HG03060 (cell line): ENCODE measurements around the gene IMMP2L.

ENCODE experiments used
- ATAC-seq: cut with Tn5 transposase; IDR thresholded peaks from one replicate; pipeline ENCODE4 v1.9.1; 2021; ENCODE audit warnings: low read depth, moderate number of reproducible peaks; ENCODE audit not compliant: unreplicated experiment

Gene IMMP2L

DNA sequence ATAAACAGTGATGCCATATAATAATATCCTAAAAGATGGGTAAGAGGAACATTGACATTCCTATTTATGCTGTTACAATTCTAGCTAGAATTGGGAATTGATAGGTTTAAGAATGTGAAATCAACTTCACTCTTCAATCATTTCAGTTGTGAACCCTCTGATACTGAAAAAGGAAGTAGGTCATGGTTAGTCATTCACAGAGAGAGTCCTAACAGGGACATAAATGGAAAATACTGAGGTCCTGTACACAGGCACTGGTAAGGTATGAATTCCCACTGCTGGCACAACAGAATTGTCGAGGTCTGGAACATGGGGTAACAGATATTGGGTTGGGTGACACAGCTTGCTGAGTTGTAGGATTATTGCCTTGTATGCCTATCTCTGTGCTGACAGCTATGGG lies 760.8 kb downstream of the IMMP2L start:
- peak; percentile 77 for ATAC-seq

DNA sequence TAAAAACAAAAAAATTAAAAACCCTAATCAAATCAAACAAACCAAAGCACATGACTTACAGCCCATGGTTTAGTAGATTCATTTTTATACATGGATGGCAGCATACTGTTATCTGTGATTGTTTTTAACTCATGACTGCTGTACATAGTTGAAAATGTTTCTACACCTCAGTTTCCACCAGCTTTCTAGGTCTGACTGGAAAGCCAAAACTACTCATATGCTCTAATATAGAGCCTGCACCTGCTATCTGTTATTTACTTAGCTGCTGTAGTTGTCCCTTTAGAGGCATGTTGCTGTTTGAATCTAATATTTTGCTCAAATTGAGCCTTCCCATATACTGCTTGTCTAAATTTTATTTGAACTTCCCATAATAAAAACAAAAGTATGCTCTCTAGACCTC lies 761.3 kb downstream of the IMMP2L start:
- peak; percentile 26 for ATAC-seq

DNA sequence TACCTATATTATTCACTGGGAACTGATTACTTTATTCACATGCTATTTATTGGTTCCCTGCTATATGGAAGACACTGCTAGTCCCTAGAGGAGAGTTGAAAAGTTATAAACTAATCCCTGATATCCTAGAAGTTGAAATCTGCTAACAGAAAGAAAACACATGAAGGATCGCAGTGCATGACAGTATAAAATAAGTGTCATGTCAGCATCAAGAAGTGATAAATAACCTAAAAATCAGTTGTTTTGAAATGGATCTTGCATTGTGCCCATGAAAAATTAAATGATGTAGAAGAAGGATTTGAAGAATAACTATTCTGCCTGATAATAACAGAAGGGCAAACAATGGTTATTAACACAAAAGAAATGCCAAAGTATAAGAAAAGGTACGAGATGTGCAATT lies 764.6 kb downstream of the IMMP2L start:
- ATAC-seq, result no peak

DNA sequence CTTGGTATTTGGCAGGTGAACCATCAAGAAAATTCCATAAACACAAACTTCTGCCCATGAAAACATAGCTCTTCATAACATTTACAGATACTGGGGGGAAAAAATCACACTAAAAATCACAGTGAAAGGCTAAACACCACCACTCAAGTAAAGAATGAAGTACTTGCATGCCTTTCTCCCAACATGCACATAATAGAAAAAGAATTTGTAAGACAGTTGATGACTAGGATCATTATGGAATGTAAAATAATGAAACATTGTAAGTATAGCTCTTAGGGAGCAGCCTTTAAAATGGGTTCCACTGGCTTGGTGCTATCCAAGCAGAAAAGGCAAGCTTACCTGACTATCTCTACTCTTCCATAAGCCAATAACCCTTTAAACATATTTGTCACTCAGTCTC lies 771.3 kb downstream of the IMMP2L start:
- no peak for ATAC-seq

DNA sequence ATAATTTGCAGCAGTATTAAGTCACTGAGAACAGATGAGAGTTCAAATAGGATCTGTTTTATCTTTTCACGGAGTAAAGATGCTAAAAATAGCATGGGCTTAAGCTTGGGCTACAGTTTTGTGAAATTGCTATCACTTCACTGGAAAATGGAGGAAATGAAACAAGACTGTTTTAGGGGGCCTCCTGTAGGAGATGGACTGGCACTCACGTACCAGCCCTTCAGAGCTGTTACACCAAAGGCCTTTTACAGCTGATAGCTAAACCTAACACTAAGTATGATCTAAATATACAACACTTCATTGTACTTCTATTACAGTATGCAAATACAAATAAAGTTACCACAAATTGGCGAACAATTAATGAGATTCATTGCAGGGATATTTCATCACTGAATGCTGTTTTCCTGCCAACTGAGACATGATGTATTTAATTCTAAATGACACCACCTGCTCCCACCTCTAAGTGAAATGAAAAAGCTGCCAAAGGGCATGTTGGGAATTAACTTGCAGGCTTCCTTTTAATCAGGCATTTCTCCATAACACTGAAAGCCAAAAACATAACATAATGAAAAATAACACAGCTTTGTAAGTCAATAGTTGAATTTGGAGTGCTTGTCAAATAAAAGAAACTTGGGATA lies 775.8 kb downstream of the IMMP2L start:
- ATAC-seq, result no peak

DNA sequence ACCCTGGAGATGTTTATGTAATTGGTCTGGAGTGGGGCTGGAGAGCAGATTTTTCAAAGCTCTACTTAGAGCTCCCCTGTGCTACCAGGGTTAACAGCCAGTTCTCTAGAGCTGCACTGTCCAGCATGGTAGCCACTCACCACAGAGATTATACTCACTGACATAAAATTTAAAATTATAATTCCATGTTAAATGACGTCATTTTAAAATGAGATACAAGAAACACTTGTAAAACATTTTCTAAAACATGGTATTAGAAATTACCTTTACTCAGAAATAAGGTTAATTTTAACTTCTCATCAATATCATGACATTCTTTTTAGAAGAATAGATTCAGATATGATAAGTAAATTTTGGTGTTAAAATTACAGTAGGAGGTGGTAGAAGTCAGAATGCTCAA lies 777.5 kb downstream of the IMMP2L start:
- ATAC-seq, result no peak

DNA sequence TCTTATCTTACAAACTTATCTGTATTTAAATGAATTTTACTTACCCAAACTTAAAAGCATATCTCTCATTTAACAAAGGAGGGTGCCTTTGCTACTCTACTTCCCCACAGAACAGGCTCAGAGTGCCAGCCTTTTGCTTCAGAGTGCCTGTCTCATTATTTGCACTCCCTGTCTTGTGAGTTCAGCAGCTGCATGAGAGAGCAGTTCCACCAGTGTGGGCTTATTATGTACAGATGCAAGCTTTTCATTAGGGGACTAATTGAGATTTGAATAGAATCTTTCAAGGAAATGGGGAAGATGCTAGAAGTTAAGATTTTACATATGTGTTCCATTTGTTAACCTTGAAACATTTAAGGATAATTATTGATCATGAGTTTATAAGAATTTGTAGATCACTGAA lies 781.6 kb downstream of the IMMP2L start:
- ATAC-seq, result no peak

DNA sequence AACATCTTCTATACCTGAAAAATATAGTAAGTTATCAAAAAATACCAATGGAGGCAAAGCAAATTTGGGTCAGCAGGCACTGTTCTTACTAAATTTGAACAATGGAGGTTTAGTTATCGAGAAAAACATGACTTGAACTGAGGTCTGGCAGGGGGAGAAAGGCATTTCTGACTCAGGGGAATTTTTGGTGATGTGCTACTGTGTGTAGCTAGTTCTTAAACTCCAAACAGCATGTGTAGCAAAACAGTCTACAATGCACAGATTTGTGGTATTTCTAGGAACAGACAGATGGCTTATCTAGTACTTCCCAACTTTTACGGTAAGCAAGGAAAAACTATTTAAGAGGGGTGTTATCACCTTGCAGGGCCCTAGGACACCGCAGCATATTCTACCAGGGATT lies 783.0 kb downstream of the IMMP2L start:
- no peak for ATAC-seq

DNA sequence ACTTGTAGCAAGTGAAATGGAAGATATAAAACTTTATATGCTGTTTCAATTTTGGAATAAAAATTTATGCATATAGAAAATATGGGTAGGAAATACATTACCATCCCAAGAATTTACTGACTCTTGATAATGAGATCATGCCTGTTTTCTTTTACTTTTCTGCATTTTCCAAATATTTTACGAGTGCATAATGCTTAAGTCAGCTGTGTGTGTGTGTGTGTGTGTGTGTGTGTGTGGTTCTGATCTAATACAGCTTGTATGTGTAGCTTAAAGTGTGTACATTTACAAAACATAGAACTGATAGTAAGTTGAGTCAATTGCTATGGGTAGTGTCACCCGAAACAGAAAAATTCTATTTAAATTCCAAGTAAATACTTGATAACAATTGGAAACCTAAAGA lies 787.2 kb downstream of the IMMP2L start:
- no peak for ATAC-seq

DNA sequence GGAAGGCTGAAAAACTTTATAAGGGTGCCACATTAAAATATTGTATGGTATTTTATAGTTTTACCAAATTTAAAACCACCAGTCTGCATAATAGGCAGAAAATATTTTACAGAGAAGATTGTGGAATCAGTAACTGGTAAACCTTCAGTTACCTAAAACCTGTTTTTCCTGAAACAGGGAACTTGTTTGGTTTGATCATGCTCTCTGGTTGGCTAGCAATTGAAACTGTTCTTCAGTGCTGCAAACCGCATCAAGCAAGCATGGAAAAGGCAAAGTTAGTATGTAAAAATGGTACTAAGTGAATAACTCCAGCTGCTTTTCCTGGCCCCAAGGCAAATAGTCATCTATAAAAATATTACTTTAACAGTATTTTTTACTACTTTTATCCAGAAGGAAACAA lies 788.2 kb downstream of the IMMP2L start:
- ATAC-seq, result no peak

DNA sequence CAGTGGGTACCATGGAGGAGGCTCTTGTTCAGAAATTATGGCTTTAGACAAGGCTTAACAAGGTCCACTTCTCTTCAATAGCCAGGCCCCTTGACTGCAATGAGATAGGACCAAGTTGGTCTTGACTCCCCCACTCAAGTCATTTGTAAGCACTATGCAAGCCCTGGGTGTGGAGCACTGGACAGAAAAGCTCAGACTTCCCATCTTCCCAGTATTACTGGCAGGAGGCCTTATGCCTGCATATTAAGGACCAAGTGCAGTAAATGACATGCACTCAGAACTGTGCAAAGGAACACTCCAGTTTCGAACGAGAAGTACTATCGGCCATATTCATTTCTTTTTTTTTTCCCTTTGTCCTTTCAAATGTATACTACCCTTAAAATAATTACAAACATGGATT lies 789.7 kb downstream of the IMMP2L start:
- ATAC-seq, result no peak

DNA sequence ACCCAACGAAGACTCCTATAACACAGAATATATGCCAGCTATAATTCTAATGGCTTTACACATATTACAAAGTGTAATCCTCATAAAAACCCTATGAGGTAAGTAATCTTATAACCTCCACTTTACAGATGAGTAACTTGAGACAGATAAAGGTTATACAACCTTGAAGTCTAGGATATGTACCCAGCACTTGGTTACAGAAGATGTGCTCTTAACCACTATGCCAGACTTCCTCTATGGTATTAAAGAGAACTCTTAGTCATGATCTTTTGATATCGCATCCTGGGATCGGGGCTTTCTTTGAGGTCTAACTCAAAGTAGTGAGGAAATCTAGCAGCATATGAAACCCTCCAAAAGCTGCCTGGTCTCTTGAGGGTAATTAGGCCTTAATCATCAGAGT lies 790.6 kb downstream of the IMMP2L start:
- ATAC-seq, result no peak

DNA sequence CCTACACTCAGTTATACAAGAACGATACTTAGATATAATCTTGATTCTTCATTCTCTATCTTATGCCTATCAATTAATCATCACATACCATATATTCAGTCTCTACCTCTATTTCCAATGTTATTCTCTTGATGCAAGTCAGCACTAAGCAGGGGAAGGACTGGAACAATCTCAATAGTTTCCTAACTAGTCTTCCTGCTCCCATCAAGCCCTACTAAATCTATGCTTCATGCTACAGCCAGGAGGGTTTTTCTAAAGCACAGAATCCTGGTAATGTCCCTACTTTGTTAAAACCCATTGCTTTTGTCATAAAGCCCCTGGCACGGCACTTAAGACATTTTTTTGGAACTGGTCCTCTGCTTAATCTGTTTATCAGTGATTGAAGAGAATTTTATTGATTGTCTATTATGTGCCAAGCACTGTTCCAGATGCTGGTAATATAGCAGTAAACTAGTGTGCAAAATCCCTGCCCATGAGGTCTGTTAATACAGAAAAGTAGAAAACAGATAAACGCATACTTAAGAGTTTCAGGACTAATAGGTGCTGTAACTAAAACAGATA lies 794.7 kb downstream of the IMMP2L start:
- no peak for ATAC-seq

DNA sequence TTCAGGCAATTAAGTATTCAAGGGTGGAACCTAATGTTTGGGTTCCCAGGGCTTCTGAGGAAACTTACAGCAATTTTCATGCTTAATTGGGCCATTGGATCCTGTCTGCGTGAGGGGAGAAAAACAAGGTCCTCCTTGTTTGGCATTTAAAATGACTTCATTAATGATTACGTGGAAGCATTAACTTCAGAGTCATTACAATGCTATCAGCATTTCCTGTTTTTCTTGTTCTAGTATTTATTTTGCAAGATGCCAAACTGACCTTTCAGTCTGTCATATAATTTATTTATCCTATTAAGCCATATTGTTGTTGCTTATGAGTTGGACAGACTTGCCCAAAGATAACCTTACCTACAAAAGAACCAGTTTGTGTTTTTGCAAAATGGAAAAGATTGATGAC lies 795.4 kb downstream of the IMMP2L start:
- no peak for ATAC-seq

DNA sequence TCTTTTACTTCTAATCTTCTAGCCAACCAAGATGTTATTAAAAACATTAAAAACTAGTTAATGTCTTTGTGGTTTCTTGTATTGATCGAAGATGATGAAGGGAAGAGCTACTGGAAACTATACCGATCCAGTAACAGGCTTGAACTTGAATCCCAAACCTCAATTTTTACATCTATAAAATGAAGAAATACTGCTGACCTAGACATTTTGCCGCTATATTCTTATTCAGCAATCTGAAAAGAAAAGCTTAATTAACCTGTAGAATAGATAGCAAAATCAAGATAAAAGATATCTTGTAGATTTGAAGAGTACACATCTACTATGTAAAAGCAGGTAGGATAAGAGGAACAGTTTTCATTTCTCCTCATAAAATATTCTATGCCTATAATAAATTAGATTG lies 797.4 kb downstream of the IMMP2L start:
- no peak for ATAC-seq

DNA sequence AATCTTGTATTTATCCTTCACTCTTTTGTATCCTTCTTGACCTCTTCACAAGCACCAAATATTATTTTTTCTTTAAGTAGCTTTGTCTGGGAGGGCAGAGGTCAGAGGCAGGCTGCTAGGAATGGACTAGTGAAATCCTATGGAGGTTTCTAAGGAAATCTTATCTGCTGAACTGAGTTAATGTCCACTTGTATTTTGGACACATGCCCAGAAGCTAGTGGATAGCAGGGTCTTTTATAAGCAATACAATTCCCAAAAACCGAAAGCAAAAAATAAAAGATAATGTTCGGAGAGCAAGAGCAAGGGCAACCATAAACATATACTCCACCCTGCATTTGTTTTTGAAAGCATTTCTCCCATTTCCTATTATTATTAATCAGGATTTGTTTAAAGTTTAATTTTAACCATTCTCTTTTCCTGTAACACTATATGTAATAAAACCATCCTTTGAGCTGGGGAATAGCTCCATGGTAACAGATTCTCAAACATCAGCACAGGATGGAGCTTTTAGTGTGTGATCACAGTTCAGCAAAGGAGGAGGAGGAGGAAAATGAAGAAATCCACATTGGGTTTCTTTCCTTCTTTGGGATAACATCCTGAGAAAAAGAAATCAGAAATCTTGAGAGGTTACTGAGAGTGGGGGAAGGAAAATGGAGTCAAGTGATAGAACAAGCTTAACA lies 799.6 kb downstream of the IMMP2L start:
- ATAC-seq, result no peak

DNA sequence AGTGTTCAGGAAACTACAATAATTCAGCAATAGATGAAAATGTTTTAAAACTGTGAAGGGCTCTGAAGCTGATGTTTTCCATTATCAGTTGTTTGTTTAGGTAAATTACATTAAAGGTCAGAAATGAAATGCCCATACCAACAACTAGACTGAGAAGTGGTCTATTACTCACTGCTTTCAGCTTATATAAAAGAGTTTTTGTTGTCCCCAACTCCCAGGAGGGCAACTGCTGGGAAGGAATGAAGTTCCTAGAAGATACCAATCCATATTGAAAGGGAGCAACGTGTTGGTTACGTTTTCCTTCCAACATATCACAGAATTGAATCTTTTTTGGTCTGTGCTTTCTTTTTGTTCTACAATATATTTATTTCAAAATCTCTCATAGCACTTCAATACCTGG lies 802.0 kb downstream of the IMMP2L start:
- ATAC-seq, result no peak

DNA sequence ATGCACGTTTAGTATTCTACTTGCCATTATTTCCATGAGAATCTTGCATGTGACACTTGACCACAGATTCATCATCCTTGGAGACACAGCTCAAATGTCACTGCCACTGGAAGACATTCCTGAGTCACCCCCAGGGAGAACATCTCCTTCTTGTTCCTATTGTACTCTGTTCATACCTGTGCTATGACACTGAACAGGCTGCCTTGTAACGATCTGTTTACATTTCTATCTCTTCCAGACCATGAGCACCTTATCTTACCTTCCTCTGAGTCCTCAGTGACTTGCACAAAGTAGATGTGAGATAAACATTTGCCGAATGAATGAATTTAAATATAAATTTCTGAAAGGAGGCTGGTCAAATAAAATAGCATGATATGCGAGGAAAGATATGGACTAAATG lies 803.2 kb downstream of the IMMP2L start:
- ATAC-seq, result no peak

DNA sequence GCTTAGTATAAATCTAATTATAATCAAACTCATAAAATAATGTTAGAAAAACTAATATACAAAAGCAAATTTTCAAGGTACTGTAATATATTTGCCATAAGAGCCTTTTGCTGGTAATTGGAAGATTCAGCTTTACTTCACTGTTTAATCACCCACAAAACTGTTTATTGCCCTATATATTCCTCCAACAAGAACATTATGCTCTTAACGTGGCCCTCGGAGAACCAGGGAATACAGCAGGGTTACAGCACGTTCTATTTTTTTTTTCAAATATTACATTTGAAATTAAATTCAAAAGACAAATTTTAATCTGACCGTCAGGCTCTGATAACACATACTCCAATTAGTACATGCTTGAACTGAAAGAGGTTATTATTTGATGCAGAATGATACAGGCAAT lies 807.6 kb downstream of the IMMP2L start:
- no peak for ATAC-seq

DNA sequence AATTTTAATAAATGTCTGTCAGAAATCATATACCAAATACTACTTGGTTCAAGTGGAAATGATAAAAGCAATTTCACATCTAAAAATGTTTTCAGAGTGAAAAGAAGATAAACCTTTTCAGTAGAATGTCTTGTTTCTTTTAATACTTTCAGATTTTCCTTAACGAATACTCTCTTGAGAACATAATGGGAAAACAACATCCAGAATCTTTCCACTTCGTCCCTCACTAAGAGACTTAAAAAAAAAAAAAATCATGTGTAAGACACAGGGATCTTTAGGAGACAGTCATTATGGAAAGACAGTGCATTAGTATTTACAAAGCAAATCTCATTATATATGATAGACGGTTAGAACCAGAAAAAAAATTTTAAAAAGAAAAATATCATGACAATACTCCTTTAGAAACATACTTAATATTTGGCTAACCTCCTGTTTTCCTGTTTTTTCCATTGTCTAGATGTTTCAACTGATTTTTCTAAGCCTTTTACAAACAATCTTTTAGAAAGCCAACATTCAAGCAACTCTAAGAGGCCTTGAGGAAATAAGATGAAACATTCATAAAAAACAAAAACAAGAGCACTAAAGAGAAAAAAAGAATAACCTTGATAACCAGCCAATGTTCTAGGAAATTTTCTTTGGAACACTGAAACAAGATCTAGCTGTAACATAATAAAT lies 811.2 kb downstream of the IMMP2L start:
- ATAC-seq, result no peak

DNA sequence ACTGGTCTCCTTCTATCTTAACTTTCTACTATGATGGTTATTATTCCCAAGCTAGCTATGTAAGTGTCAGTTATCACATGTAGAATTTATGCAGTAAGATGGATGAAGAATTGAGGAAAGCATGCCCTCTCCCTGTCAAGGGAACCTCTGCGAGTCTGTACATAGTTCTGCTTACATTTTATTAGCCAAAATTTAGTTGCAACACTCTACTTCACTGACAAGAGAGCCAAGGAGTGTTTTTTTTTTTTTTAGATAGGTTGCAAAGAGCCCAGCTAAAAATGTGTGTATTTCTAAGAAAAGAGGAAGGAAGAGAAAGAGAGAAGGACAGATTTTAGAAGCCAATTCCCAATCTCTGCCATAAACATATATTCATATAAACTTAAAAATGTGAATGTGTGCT lies 829.1 kb downstream of the IMMP2L start:
- no peak for ATAC-seq

DNA sequence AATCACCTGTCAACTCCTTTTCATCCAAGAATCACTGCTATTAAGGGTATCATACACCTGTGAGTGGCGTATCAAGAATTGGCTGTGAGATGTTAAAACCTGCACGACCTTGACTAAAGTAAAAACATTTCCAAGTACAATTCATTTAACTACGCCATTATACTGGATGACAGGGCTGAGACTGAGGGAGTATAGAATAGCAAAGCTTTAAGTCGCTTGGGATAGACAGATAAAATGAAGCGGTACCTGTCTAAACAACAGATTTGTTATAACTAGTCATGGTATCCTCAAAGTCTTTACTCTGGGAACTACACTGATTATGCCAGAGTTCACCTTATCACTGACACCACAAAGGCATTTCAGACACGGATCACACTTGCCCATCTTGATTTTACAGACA lies 837.5 kb downstream of the IMMP2L start:
- no peak for ATAC-seq
